ENCODE measurements around the gene CA5A.

DNA sequence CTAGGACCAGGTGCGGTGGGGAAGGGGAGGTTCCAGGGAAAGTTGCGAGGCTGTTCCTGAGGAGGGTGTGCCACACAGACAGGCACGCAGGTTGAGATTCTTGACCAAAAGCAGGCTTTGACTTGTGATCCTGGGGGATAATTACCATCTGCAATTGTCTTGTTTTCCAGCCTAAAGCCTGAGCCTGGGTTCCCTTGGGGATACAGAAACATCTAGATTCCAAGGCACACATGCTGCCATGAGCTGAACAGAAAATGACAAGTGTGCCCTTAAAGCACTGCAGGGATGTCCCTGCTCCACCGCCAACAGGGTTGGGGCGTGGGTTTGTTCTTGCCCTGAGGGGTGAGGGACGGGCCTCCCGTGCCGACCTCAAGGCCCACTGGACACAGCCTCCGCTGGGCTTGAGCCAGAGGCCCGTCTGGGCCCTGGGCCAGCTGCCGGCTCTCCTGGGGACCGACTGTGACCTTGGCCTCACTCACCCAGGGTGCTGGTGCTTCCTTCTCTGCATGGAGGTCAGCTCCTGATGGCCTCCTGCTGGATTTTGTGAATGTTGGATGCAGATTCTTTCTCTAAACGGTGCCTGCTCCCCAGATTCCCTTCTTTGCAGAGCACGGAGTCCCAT is 14.0 kb downstream of the CA5A start:
- no peak for TF ChIP-seq E2F6 (IDR thresholded peaks at IDR 0.05; ENCODE audit: borderline replicate concordance, low read depth)
- no peak for TF ChIP-seq RCOR1 (IDR thresholded peaks at IDR 0.05; ENCODE audit: low read depth, low read length)
- TF ChIP-seq, protein P1, sequence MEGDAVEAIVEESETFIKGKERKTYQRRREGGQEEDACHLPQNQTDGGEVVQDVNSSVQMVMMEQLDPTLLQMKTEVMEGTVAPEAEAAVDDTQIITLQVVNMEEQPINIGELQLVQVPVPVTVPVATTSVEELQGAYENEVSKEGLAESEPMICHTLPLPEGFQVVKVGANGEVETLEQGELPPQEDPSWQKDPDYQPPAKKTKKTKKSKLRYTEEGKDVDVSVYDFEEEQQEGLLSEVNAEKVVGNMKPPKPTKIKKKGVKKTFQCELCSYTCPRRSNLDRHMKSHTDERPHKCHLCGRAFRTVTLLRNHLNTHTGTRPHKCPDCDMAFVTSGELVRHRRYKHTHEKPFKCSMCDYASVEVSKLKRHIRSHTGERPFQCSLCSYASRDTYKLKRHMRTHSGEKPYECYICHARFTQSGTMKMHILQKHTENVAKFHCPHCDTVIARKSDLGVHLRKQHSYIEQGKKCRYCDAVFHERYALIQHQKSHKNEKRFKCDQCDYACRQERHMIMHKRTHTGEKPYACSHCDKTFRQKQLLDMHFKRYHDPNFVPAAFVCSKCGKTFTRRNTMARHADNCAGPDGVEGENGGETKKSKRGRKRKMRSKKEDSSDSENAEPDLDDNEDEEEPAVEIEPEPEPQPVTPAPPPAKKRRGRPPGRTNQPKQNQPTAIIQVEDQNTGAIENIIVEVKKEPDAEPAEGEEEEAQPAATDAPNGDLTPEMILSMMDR (IDR thresholded peaks at IDR 0.05), result no peak
- no peak for TF ChIP-seq HDAC2 (IDR thresholded peaks at IDR 0.05)
- no peak for TF ChIP-seq JUN (IDR thresholded peaks at IDR 0.05)
- TF ChIP-seq POLR2A (IDR thresholded peaks at IDR 0.05; ENCODE audit: low read length), result no peak
- TF ChIP-seq EP300 (IDR thresholded peaks at IDR 0.05), result no peak
- TF ChIP-seq, protein P2, sequence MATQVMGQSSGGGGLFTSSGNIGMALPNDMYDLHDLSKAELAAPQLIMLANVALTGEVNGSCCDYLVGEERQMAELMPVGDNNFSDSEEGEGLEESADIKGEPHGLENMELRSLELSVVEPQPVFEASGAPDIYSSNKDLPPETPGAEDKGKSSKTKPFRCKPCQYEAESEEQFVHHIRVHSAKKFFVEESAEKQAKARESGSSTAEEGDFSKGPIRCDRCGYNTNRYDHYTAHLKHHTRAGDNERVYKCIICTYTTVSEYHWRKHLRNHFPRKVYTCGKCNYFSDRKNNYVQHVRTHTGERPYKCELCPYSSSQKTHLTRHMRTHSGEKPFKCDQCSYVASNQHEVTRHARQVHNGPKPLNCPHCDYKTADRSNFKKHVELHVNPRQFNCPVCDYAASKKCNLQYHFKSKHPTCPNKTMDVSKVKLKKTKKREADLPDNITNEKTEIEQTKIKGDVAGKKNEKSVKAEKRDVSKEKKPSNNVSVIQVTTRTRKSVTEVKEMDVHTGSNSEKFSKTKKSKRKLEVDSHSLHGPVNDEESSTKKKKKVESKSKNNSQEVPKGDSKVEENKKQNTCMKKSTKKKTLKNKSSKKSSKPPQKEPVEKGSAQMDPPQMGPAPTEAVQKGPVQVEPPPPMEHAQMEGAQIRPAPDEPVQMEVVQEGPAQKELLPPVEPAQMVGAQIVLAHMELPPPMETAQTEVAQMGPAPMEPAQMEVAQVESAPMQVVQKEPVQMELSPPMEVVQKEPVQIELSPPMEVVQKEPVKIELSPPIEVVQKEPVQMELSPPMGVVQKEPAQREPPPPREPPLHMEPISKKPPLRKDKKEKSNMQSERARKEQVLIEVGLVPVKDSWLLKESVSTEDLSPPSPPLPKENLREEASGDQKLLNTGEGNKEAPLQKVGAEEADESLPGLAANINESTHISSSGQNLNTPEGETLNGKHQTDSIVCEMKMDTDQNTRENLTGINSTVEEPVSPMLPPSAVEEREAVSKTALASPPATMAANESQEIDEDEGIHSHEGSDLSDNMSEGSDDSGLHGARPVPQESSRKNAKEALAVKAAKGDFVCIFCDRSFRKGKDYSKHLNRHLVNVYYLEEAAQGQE (IDR thresholded peaks at IDR 0.05), result no peak
- no peak for TF ChIP-seq PBX3 (IDR thresholded peaks at IDR 0.05)
- no peak for TF ChIP-seq ZNF302 (CRISPR knock-in tag; IDR thresholded peaks at IDR 0.05)

All from A549 (cell line).